HG02840 (cell line): ENCODE results near the gene ATXN7.
A peak's percentile ranks its signal among the peaks of the same experiment; 100 is the strongest.

ENCODE experiments used
- ATAC-seq: cut with Tn5 transposase; IDR thresholded peaks from one replicate; pipeline ENCODE4 v1.9.1; 2021; ENCODE audit warnings: mild to moderate bottlenecking, moderate library complexity, moderate number of reproducible peaks; ENCODE audit not compliant: unreplicated experiment, low FRiP score

Gene ATXN7

GRCh38 chr3:63862804-63863149, 890 bp upstream of the ATXN7 start:
- no peak for ATAC-seq

GRCh38 chr3:63864008-63864964, 619 bp downstream of the ATXN7 start:
- ATAC-seq, result peak; percentile 38

GRCh38 chr3:63864965-63865327, 1.3 kb downstream of the ATXN7 start:
- ATAC-seq, result no peak

- ATAC-seq, result no peak
Measured at GRCh38 chr3:63867225-63867624, 3.6 kb downstream of the ATXN7 start.

GRCh38 chr3:63869940-63870614, 6.4 kb downstream of the ATXN7 start:
- ATAC-seq, result no peak

- ATAC-seq, result no peak
Measured at GRCh38 chr3:63870615-63871005, 6.9 kb downstream of the ATXN7 start.

- ATAC-seq, result no peak
Measured at GRCh38 chr3:63872135-63872924, 8.7 kb downstream of the ATXN7 start.

- ATAC-seq, result no peak
Measured at GRCh38 chr3:63874769-63875168, 11.1 kb downstream of the ATXN7 start.

GRCh38 chr3:63875510-63875909, 11.8 kb downstream of the ATXN7 start:
- no peak for ATAC-seq

- ATAC-seq, result no peak
Measured at GRCh38 chr3:63876260-63876659, 12.6 kb downstream of the ATXN7 start.

- no peak for ATAC-seq
Measured at GRCh38 chr3:63877737-63878393, 14.2 kb downstream of the ATXN7 start.

GRCh38 chr3:63878394-63879060, 14.9 kb downstream of the ATXN7 start:
- ATAC-seq, result no peak

GRCh38 chr3:63880653-63881052, 17.0 kb downstream of the ATXN7 start:
- ATAC-seq, result no peak

- ATAC-seq, result no peak
Measured at GRCh38 chr3:63886858-63887257, 23.2 kb downstream of the ATXN7 start.

- no peak for ATAC-seq
Measured at GRCh38 chr3:63891518-63891917, 27.9 kb downstream of the ATXN7 start.

GRCh38 chr3:63892773-63893352, 29.2 kb downstream of the ATXN7 start:
- ATAC-seq, result no peak

GRCh38 chr3:63895422-63896189, 31.9 kb downstream of the ATXN7 start:
- no peak for ATAC-seq

- no peak for ATAC-seq
Measured at GRCh38 chr3:63896332-63897030, 32.8 kb downstream of the ATXN7 start.
